ENCODE results near the gene ATE1. TPM values are rescaled to one million over a fixed set of nuclear protein-coding genes. Genes with fewer than 3 reads are reported as not detected.
"Not testable (repeated sequence)": the region's sequence is repeated elsewhere in the genome, so short reads cannot be mapped to it uniquely, and the experiment has no call there.

The ATE1 gene
- total and polyA plus RNA-seq, 2 of the 4 experiments (the other 2 are of a cell fraction) = 6.4 to 27.8 TPM

DNA sequence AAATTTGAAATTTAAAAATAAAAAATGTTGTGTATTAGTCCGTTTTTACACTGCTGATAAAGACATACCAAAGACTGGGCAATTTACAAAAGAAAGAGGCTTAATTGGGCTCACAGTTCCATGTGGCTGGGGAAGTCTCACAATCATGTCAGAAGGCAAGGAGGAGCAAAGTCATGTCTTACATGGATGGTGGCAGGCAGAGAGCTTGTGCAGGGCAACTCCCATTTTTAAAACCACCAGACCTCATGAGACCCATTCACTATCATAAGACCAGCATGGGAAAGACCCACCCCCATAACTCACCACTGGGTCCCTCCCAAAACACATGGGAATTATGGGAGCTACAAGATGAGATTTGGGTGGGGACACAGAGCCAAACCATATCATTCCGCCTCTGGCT is 172.3 kb downstream of the ATE1 start:
- H2AK9ac ChIP-seq (replicated peaks; ENCODE audit: low read depth, low read length, poor library complexity); dilution Hi-C loops (cut with HindIII; ENCODE audit: low sequenced_read_pairs, unreplicated experiment); BruUV-seq (replicated peaks); POLR2A ChIA-PET (ENCODE audit: unreplicated experiment); H3K9me3 ChIP-seq (ENCODE audit: control insufficient read depth, insufficient read depth, low read length); H3K4ac ChIP-seq (ENCODE audit: low read depth, low read length); intact Hi-C loops (cut with micrococcal nuclease); H3K27ac ChIP-seq (ENCODE audit: insufficient read depth, low read length); ATAC-seq (ENCODE audit: low read depth); in situ Hi-C loops (cut with MboI; ENCODE audit: low sequenced_read_pairs); H3K18ac ChIP-seq (ENCODE audit: low read depth, low read length); DNase-seq; H3K9ac ChIP-seq (ENCODE audit: low read depth, low read length); H3K56ac ChIP-seq (ENCODE audit: extremely low read depth, insufficient read depth, low read length); H3K4me1 ChIP-seq (ENCODE audit: control insufficient read depth, insufficient read depth, low read length); H2BK5ac ChIP-seq (ENCODE audit: low read depth, low read length, poor library complexity, severe bottlenecking); H3K4me2 ChIP-seq (ENCODE audit: low read depth, low read length); H3K4me3 ChIP-seq (ENCODE audit: insufficient read depth, low read depth, low read length); H3K9me1 ChIP-seq (ENCODE audit: insufficient read depth, low read length); H3K36me3 ChIP-seq (ENCODE audit: control insufficient read depth, insufficient read depth, low read length); H2BK120ac ChIP-seq (ENCODE audit: low read depth, low read length); H2BK15ac ChIP-seq (ENCODE audit: low read depth, low read length); H3K27me3 ChIP-seq (ENCODE audit: control insufficient read depth, insufficient read depth, low read length); H4K5ac ChIP-seq (ENCODE audit: low read depth, low read length); CTCF ChIA-PET; H2BK20ac ChIP-seq (ENCODE audit: low read depth, low read length); H4K20me1 ChIP-seq (ENCODE audit: insufficient read depth, low read length); H3K23ac ChIP-seq (ENCODE audit: low read depth, low read length); H3K14ac ChIP-seq (replicated peaks; ENCODE audit: low read depth, low read length); H3K79me1 ChIP-seq (ENCODE audit: low read depth in 1 of 2, low read length in 2 of 2); H4K91ac ChIP-seq (ENCODE audit: insufficient read depth, low read depth, low read length); H2AFZ ChIP-seq (replicated peaks; ENCODE audit: low read length, poor library complexity); H4K8ac ChIP-seq (ENCODE audit: low read depth in 2 of 2, low read length in 2 of 2); H2AK5ac ChIP-seq (ENCODE audit: low read depth, low read length): not testable (repeated sequence)
- no CpG with 5 or more reads among the region's 2 CpGs for WGBS, 2 experiments (ENCODE audit: extremely low coverage in 2 of 2, insufficient read length in 1 of 2)
